ENCODE results near the gene ADCY5. TPM values are rescaled to one million over a fixed set of nuclear protein-coding genes. Genes with fewer than 3 reads are reported as not detected.

ADCY5 gene
- total RNA-seq, 1 experiment from 2014 or later = 0.24 TPM

- H3K9me3 ChIP-seq (ENCODE audit: insufficient read depth, low read depth) = no peaks in the 10 kb centered on the region
- intact Hi-C loops (cut with micrococcal nuclease; ENCODE audit: unreplicated experiment) = no loop called here
- TF ChIP-seq, protein P1, sequence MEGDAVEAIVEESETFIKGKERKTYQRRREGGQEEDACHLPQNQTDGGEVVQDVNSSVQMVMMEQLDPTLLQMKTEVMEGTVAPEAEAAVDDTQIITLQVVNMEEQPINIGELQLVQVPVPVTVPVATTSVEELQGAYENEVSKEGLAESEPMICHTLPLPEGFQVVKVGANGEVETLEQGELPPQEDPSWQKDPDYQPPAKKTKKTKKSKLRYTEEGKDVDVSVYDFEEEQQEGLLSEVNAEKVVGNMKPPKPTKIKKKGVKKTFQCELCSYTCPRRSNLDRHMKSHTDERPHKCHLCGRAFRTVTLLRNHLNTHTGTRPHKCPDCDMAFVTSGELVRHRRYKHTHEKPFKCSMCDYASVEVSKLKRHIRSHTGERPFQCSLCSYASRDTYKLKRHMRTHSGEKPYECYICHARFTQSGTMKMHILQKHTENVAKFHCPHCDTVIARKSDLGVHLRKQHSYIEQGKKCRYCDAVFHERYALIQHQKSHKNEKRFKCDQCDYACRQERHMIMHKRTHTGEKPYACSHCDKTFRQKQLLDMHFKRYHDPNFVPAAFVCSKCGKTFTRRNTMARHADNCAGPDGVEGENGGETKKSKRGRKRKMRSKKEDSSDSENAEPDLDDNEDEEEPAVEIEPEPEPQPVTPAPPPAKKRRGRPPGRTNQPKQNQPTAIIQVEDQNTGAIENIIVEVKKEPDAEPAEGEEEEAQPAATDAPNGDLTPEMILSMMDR (conservative IDR thresholded peaks at IDR 0.05) = no peak
Observed at GRCh38 chr3:123300056-123300455, 148.8 kb downstream of the ADCY5 start.

GRCh38 chr3:123299581-123299980 lies 149.3 kb downstream of the ADCY5 start:
- Histone ChIP-seq H3K4me3 (no peak overlapping the region), H3F3A (ENCODE audit: insufficient read depth, low read depth) (no peaks in the 10 kb centered on the region), H3K4me2 (no peak overlapping the region), H3K9me3 (ENCODE audit: insufficient read depth, low read depth) (no peaks in the 10 kb centered on the region), H3K27ac (no peak overlapping the region), H3K36me3 (ENCODE audit: low read depth) (no peaks in the 10 kb centered on the region), H3K9me2 (ENCODE audit: insufficient read depth) (no peaks in the 10 kb centered on the region), H2AFZ (no peak overlapping the region), H3K27me3 (ENCODE audit: insufficient read depth, low read depth) (no peaks in the 10 kb centered on the region), H4K20me1 (ENCODE audit: insufficient read depth) (no peaks in the 10 kb centered on the region; the same call in 1 of the 2 replicates), H3K79me2 (ENCODE audit: low read depth) (no peaks in the 10 kb centered on the region), H3K4me1 (replicated peaks; ENCODE audit: insufficient read depth) (0 out of 2 replicates have a peak, but pooled peaks cover 4% of the 10 kb centered on the region)
- CTCF ChIA-PET = no interaction called here
- TF ChIP-seq, protein P1 (conservative IDR thresholded peaks at IDR 0.05) = no peak
- TF ChIP-seq EZH2 (IDR thresholded peaks at IDR 0.05; ENCODE audit: low read depth) = no peak
- no TSS peak for BruUV-seq (replicated peaks)
- DNase-seq = no peak
- POLR2A ChIA-PET (ENCODE audit: unreplicated experiment) = no interaction called here
- intact Hi-C loops (cut with micrococcal nuclease; ENCODE audit: unreplicated experiment) = no loop called here

More at GRCh38 chr3:123300056-123300455, 148.8 kb downstream of the ADCY5 start:
- H3F3A ChIP-seq (ENCODE audit: insufficient read depth, low read depth) = no peaks in the 10 kb centered on the region
- ChIA-PET POLR2A (ENCODE audit: unreplicated experiment) (no interaction called here), CTCF (no interaction called here)
- no peaks in the 10 kb centered on the region for H3K79me2 ChIP-seq (ENCODE audit: low read depth)
- BruUV-seq (replicated peaks) = no TSS peak
- no peak overlapping the region for H3K27ac ChIP-seq
- H4K20me1 ChIP-seq (ENCODE audit: insufficient read depth) = no peaks in the 10 kb centered on the region; the same call in 1 of the 2 replicates
- no peak overlapping the region for H3K4me2 ChIP-seq
- H2AFZ ChIP-seq = no peak overlapping the region
- no peaks in the 10 kb centered on the region for H3K36me3 ChIP-seq (ENCODE audit: low read depth)
- H3K27me3 ChIP-seq (ENCODE audit: insufficient read depth, low read depth) = no peaks in the 10 kb centered on the region
- no peaks in the 10 kb centered on the region for H3K9me2 ChIP-seq (ENCODE audit: insufficient read depth)
- no peak for DNase-seq
- 0 out of 2 replicates have a peak, but pooled peaks cover 4% of the 10 kb centered on the region for H3K4me1 ChIP-seq (replicated peaks; ENCODE audit: insufficient read depth)
- H3K4me3 ChIP-seq = no peak overlapping the region

- POLR2A ChIA-PET (ENCODE audit: unreplicated experiment) = no interaction called here
- no peak for DNase-seq
Observed at GRCh38 chr3:123298903-123299302, 150.0 kb downstream of the ADCY5 start.

More at GRCh38 chr3:123298903-123299302, 150.0 kb downstream of the ADCY5 start:
- H2AFZ ChIP-seq = no peak overlapping the region
- H3K4me3 ChIP-seq = no peak overlapping the region
- no peaks in the 10 kb centered on the region; the same call in 1 of the 2 replicates for H4K20me1 ChIP-seq (ENCODE audit: insufficient read depth)
- H3K27ac ChIP-seq = no peak overlapping the region
- no peaks in the 10 kb centered on the region for H3K79me2 ChIP-seq (ENCODE audit: low read depth)
- no TSS peak for BruUV-seq (replicated peaks)
- 0 out of 2 replicates have a peak, but pooled peaks cover 4% of the 10 kb centered on the region for H3K4me1 ChIP-seq (replicated peaks; ENCODE audit: insufficient read depth)
- H3F3A ChIP-seq (ENCODE audit: insufficient read depth, low read depth) = no peaks in the 10 kb centered on the region
- TF ChIP-seq, protein P1 (conservative IDR thresholded peaks at IDR 0.05) = no peak
- no peak for TF ChIP-seq EZH2 (IDR thresholded peaks at IDR 0.05; ENCODE audit: low read depth)
- intact Hi-C loops (cut with micrococcal nuclease; ENCODE audit: unreplicated experiment) = no loop called here
- no peaks in the 10 kb centered on the region for H3K9me3 ChIP-seq (ENCODE audit: insufficient read depth, low read depth)
- CTCF ChIA-PET = no interaction called here
- no peaks in the 10 kb centered on the region for H3K36me3 ChIP-seq (ENCODE audit: low read depth)
- H3K27me3 ChIP-seq (ENCODE audit: insufficient read depth, low read depth) = no peaks in the 10 kb centered on the region
- no peak overlapping the region for H3K4me2 ChIP-seq
- no peaks in the 10 kb centered on the region for H3K9me2 ChIP-seq (ENCODE audit: insufficient read depth)
